Skeletal muscle tissue (tissue), 4 donors: ENCODE measurements around the gene FOXP1. TPM values are rescaled to one million over a fixed set of nuclear protein-coding genes. Genes with fewer than 3 reads are reported as not detected.

Source experiments
- H3K27ac ChIP-seq: one replicate; pipeline ENCODE4 v1.7.0; 2013; ENCODE audit warnings: mild to moderate bottlenecking, low read depth, low read length, inconsistent platforms
- H3K27me3 ChIP-seq, 3 donors: one replicate each; pipeline ENCODE4 v1.7.0; 2013; ENCODE audit warnings: low read length in 3 of 3; ENCODE audit not compliant: control insufficient read depth in 3 of 3, insufficient read depth in 3 of 3
- H3K36me3 ChIP-seq, 3 donors: one replicate each; pipeline ENCODE4 v1.7.0; 2013; ENCODE audit warnings: low read length in 3 of 3; ENCODE audit not compliant: control insufficient read depth in 3 of 3, insufficient read depth in 3 of 3
- H3K4me1 ChIP-seq, 3 donors: one replicate each; pipeline ENCODE4 v1.7.0; 2013; ENCODE audit warnings: low read length in 3 of 3, mild to moderate bottlenecking in 3 of 3; ENCODE audit not compliant: control insufficient read depth in 3 of 3, insufficient read depth in 3 of 3
- H3K4me3 ChIP-seq, 3 donors: one replicate each; pipeline ENCODE4 v1.7.0; 2013; ENCODE audit warnings: low read length in 3 of 3
- H3K9ac ChIP-seq, 3 donors: one replicate each; pipeline ENCODE4 v1.7.0; 2013; ENCODE audit warnings: low read length in 3 of 3, mild to moderate bottlenecking in 3 of 3, moderate library complexity in 2 of 3, low read depth in 1 of 3
- H3K9me3 ChIP-seq, 3 donors: one replicate each; pipeline ENCODE4 v1.7.0; 2013; ENCODE audit warnings: low read length in 3 of 3; ENCODE audit not compliant: control insufficient read depth in 3 of 3
- total RNA-seq: library from RNA; depleted of rRNA; stranded (reverse); fragments of >200 nt; gene quantifications from one replicate; pipeline ENCODE4 v1.2.3, GENCODE V29; 2014
- donor health status: Osteomylitis.

Gene FOXP1
- total RNA-seq, 1 donor from 2014 or later: 36.0 TPM

DNA sequence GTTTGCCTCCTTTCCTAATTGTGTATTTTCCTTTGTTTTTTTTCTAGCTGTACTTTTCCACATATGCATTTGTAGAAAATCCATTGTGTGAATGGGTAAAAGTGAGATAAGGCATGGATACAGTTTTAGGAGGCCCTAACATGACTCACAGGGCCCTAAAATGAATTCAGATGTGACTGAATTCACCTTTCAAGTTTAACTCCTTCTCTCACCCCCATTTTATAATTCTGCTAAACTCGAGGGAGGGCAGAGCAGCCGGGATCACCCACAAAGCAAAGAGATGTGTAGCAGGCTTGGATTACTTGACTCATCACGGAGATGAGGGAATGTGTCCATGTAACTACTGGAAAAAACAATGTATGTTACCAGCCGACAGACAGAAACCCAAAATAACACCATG, 59.9 kb downstream of the FOXP1 start:
- H3K9me3 ChIP-seq: no peaks in the 10 kb centered on the region
- H3K4me3 ChIP-seq: no peak overlapping the region
- H3K27ac ChIP-seq: no peak overlapping the region
- H3K4me1 ChIP-seq: peaks cover 2 to 8% (median 4%) of the 10 kb centered on the region in 3 donors
- H3K9ac ChIP-seq: no peak overlapping the region
- no peaks in the 10 kb centered on the region for H3K36me3 ChIP-seq
- no peaks in the 10 kb centered on the region for H3K27me3 ChIP-seq

DNA sequence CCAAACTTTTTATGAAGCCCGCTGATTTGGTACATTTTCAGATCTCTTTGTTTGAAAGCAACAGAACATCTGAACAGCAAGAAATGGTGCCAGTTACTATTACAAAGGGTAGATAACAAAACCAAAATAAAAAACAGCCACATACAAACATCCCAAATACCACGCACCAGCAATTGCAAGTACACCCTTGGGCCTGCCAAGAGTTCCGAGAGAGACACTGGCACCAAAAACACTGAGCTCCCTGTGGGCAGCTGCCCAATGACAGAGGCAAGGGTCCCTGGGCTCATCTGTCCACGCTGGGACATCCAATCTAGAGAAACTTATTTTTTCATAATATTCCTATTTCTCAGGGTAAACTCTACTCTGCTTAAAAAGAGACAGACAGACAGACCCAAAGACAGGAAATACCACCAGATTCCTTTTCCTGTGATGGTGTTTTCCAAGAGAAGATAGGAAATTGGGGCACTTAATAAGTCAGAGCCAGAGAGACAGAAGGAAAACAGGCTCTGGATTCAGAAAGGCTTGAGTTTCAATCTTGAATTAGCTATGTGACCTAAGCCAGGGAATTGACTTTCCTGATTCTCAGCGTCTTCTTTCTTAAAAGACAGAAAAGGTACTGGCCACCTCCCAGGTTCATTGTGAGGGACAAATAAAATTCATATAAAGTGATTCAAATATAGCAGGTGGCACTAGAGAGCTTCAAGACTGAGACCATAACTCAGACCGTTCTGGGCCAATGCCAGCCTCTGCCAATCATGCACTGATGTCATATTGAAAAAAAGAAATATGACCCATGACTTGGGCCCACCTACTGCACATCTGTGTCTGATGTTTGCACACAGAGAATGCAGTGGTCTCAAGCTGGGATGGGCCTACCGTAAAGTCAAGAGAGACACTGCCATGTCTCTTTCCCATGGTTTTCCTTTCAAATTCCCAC, 61.3 kb downstream of the FOXP1 start:
- Histone ChIP-seq H3K27ac (no peak overlapping the region), H3K4me3 (no peak overlapping the region), H3K9ac (peak overlapping the region in 1 of 3 donors; percentile 15), H3K36me3 (no peaks in the 10 kb centered on the region), H3K9me3 (no peaks in the 10 kb centered on the region), H3K4me1 (peaks cover 2 to 8% (median 4%) of the 10 kb centered on the region in 3 donors), H3K27me3 (no peaks in the 10 kb centered on the region)

DNA sequence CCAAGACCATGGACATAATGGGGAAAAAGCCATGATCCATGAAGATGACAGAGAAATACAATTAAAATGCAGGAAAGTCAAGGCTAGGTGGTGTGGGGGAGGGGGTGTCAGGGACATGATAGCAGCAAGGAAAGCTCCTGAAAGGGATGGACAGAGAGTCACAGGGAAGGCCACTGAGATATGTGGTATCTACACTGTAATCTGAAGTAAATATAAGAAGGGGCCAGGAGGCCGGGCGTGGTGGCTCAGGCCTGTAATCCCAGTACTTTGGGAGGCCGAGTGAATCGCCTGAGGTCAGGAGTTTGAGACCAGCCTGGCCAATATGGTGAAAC, 62.5 kb downstream of the FOXP1 start:
- Histone ChIP-seq H3K27ac (no peak overlapping the region), H3K9me3 (no peaks in the 10 kb centered on the region), H3K36me3 (no peaks in the 10 kb centered on the region), H3K9ac (no peak overlapping the region), H3K4me1 (peaks cover 2 to 8% (median 4%) of the 10 kb centered on the region in 3 donors), H3K4me3 (no peak overlapping the region), H3K27me3 (no peaks in the 10 kb centered on the region)

DNA sequence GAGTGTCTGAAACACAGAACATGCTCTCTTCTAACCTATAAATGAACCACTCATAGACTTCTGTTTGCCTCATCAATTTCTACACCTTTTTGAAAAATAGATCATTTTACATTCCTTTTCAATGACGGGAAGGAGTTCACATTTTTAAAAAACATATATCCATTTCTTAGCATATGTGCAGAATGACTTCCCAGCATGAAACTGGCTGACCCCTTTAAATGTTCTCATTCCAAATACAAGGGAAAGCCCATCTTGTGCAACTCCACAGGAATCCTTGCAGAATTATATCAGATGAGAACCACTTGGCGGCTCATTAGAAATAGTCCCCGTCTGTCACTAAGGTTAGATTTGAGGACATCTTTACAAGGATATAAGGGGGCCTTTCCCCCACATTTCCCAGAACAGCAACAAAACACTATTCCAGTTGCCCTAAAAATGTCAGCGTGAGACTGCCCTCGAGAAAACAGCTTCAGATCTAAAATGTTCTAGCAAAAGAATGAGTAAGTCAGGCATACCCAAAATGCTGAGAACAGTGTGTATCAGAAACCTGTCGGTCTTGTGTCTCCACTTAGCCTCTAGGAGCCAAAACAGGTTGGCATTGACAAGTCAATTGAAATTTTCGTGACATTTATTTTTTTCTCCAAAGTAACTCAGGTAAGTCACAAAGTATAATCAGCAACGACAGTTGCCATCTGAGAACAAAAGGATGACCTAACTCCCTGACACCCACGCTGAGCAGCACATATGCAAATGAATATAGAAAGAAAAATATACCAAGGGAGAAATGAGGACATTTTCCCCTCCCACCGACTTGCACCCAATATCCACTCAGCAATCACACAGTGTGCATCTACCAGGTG, 63.1 kb downstream of the FOXP1 start:
- H3K9me3 ChIP-seq: no peaks in the 10 kb centered on the region
- no peak overlapping the region for H3K4me3 ChIP-seq
- no peaks in the 10 kb centered on the region for H3K27me3 ChIP-seq
- H3K36me3 ChIP-seq: no peaks in the 10 kb centered on the region
- H3K9ac ChIP-seq: no peak overlapping the region
- no peak overlapping the region for H3K27ac ChIP-seq
- peaks cover 2 to 8% (median 4%) of the 10 kb centered on the region in 3 donors for H3K4me1 ChIP-seq

DNA sequence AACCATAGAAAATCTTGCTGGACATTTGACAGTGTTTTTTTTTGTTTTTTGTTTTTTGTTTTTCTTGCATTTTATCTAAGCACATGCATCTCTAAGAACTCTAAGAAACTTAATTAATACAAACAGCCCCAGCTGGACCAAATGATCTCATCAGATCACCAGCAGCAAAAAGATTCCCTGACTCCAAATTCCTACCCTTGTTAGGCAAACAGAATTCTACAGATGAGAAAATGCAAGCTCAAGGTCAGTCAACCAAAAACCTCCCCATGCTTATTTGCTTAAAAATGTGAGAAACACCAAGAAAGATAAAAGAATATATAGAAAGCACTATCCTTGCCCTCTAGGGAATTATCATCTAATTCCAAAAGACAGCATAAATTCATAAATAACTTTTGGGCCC, 65.4 kb downstream of the FOXP1 start:
- Histone ChIP-seq H3K9ac (no peak overlapping the region), H3K27me3 (no peaks in the 10 kb centered on the region), H3K9me3 (no peaks in the 10 kb centered on the region), H3K27ac (no peak overlapping the region), H3K4me1 (peaks cover 2 to 8% (median 4%) of the 10 kb centered on the region in 3 donors), H3K4me3 (no peak overlapping the region), H3K36me3 (no peaks in the 10 kb centered on the region)

DNA sequence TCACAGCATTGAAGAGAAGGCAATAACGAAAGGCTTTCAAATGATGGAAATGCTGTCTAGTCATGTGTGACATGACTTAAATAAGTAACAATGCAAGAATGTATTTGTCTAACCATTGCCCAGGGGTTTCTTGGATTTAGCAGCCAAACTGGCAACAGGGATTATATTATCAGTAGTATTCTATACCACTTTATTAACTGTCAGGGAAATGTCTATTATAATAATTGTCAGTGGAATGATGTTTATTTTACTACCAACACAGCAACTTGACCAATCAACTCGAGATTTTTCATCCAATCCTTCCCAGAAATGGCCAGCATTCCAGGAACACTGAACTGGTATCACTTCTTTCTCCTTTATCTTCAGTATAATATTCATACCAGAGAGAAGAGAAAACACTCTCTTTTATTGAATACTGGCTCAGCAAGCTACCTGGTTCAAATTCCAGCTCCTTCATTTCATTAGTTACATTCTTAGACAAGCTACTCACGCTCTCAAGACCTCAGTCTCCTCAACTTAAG, 66.2 kb downstream of the FOXP1 start:
- H3K4me1 ChIP-seq: peaks cover 2 to 8% (median 4%) of the 10 kb centered on the region in 3 donors
- no peak overlapping the region for H3K4me3 ChIP-seq
- no peak overlapping the region for H3K9ac ChIP-seq
- H3K36me3 ChIP-seq: no peaks in the 10 kb centered on the region
- no peaks in the 10 kb centered on the region for H3K27me3 ChIP-seq
- H3K9me3 ChIP-seq: no peaks in the 10 kb centered on the region
- H3K27ac ChIP-seq: no peak overlapping the region

DNA sequence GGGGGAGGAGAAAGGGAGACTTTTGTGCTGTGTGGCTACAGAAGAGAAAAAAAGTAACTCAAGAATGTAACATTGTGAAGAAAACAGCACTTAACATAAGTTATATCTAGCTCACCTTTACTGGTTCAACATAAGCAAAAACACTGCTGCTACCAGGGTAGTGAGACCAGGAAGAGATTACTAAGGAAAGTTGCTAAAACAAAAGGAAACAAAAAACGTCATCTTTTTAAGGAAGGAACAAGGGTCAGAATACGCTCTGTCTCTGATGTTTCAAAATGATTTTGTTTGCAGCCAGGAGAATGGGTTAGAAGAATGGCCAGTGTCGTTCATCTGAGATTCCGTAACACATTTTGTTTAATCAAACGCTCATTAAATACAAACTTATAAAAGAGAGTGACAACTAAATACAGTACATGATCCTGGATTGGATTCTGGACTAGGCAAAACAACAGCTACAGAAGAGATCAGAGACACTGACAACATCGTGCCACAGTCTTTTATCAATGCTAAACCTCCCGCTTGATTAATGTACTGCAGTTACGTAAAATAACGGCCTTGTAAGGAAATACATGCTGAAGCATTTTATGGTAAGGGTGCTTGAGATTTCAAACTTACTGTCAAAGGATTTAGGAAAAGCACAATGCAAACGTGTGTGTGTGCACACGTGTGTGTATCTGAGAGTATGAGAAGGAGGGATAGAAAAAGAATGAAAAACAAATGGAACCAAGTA, 67.7 kb downstream of the FOXP1 start:
- Histone ChIP-seq H3K9me3 (no peaks in the 10 kb centered on the region), H3K36me3 (no peaks in the 10 kb centered on the region), H3K4me3 (no peak overlapping the region), H3K27me3 (no peaks in the 10 kb centered on the region), H3K27ac (no peak overlapping the region), H3K4me1 (no peaks in the 10 kb centered on the region), H3K9ac (no peak overlapping the region)

DNA sequence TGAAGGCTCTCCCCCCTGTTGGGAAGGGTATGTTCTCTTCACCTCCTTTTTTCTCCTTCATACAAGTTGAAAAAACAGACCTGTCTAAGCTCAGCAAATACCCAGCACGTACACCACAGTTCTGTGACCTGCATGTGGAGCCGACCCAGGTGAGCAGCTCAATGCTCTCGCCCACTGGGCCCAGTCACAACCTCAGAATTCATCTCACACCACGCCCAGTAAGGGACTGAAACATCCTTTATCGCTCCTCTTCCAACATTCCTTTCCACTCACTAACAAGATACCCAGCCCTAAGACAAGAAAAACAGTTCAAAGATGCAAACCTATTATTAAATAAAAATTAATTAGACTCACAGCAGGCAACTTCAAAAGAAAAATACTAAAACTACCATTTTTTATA, 68.9 kb downstream of the FOXP1 start:
- no peaks in the 10 kb centered on the region for H3K4me1 ChIP-seq
- no peaks in the 10 kb centered on the region for H3K27me3 ChIP-seq
- H3K9ac ChIP-seq: no peak overlapping the region
- H3K27ac ChIP-seq: no peak overlapping the region
- H3K9me3 ChIP-seq: no peaks in the 10 kb centered on the region
- no peaks in the 10 kb centered on the region for H3K36me3 ChIP-seq
- no peak overlapping the region for H3K4me3 ChIP-seq

DNA sequence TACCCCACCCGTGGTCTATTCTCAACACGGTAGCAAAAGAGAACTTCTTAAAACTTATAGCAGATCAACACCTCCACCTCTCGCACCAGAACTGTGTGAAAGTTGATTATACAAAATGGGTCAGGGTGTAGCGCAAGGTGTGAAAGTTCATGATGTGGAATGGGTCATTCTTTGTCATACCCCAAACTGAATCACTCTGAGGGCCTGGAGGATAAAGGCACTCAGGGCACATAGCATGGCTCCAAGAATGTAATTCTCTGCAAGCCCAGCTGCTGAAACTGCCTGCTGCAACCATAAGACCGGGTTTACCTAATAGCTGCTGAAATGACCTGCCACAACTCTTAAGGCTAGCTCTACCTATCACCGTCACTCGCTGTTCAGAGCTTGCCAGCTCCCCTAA, 70.0 kb downstream of the FOXP1 start:
- H3K9ac ChIP-seq: no peak overlapping the region
- no peak overlapping the region for H3K4me3 ChIP-seq
- no peaks in the 10 kb centered on the region for H3K9me3 ChIP-seq
- no peaks in the 10 kb centered on the region for H3K4me1 ChIP-seq
- H3K27ac ChIP-seq: no peak overlapping the region
- no peaks in the 10 kb centered on the region for H3K27me3 ChIP-seq
- H3K36me3 ChIP-seq: no peaks in the 10 kb centered on the region
